DMS79 (cell line): ENCODE data around the gene SLC28A1.
"Not testable (repeated sequence)": the region's sequence is repeated elsewhere in the genome, so short reads cannot be mapped to it uniquely, and the experiment has no call there.

Experiments
- DNase-seq: peaks from one replicate; lab custom pipeline; 2025; lab: John Stamatoyannopoulos, UW

The SLC28A1 gene

DNA sequence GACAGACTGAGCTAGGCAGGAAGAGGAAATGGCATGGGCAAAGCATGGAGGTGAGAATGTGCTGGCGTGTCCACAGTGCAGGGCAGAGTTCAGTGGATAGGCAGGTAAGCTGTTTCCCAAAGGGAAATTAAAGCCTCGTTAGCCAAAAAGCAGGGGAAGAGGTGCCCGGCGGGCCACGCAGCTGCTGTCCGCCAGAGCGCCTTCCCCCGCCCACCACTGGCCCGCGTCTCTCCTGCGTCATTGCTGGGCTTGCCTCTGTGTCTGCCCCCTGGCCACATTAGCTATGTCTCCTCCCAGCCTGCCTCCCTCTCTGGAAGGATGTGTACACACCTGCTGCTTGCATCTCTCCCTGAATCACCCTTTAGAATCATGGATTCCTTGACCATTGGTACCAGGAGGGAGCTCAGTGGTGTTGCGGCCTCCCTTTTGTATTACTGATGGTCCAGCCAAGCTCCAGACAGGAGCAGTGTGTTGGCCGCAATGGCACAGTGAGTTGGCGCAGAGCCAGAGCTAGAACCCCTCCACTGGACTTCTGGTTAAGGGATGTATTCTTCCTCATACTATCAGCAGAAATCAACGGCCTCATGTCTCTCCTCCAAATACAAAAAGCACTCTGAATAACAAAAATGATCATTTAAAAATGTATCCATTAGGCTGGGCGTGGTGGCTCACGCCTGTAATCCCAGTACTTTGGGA, 26.6 kb downstream of the SLC28A1 start:
- DNase-seq = no peak

GRCh38 chr15:84911879-84912660, 27.6 kb downstream of the SLC28A1 start:
- no peak for DNase-seq

- DNase-seq = no peak
These were observed 28.9 kb downstream of the SLC28A1 start for GRCh38 chr15:84913360-84913723.

DNA sequence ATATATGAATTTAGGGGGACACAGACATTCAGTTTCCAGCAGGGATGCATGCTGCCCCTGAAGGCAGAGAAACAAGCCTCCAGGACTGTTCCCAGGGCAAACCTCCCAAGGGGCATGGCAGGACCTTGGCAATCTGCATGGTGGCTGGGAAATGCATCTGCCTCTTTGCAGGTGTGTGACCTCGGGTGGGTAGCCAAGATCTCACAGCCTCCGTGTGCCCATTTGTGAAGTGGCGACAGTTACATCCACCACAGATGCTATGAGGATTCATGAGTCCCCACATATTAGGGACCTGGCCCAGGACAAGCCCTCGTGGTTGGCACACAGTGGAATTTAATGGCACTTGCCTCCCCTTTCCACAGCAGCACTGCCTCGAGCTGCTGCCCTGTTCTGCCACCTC, 29.9 kb downstream of the SLC28A1 start:
- no peak for DNase-seq

- DNase-seq = peak; percentile 3
These were observed 30.6 kb downstream of the SLC28A1 start for GRCh38 chr15:84914909-84915605.

DNA sequence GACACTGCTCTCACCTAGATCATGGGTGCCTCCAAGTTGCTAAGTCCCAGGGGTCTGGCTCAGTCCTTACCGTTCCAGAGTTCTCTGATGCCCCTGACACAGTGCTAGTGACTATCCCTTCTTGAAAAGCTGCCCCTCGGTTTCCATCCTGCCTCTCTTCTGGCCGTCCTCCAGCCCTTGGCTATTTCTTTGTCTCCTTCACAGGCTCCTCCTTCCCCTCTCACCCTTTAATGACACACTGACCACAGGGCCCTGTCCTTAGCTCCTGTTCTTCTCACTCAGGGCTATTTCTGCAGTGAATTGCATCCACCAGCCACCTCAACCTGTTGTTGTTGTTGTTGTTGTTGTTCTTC, 31.1 kb downstream of the SLC28A1 start:
- DNase-seq = no peak

GRCh38 chr15:84917452-84917851, 33.0 kb downstream of the SLC28A1 start:
- DNase-seq = no peak

DNA sequence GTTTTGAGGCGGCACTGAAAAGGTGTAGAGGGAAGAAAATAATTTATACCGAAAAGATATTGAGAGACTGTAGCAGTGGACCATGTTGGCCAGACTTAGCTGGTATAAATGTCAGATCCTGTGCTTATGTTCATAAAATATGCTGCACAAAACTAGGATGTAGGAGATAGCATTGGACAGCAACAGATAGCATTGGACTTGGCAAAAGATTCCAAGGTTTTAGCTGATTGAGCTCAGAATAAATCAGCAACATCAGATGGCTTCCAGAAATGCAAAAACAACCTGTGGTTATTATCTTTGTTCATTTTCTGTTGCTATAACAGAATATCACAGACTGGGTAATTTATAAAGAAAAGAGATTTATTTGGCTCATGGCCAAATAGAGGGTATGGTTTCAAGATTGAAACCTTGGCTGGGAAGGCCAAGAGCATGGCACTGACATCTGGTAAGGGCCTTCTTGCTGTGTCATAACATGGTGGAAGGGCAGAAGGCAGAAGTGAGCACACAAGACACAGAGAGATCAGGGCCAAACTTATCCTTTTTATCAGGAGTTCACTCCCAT, 34.7 kb downstream of the SLC28A1 start:
- DNase-seq = no peak

DNA sequence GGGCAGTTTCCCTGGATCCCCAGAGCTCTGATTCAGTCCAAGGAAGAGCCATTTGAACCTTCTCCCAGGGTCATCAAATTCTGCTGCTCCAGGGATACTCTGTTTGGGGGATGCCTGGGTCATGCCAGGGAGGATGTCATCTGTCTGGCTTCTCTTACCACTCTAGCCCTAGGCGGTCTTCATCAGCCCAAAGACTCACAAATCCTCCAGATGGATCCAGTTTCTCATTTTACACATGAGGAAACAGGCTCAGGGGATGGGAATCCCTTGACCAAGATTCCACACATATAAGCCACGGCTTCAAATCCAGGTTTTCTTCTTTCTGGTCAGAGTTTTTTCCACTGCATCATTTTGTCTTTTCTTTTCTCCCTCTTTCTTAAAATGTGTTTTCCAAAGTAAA, 36.7 kb downstream of the SLC28A1 start:
- DNase-seq = no peak

- DNase-seq = no peak
These were observed 38.1 kb downstream of the SLC28A1 start for GRCh38 chr15:84922530-84922929.

DNA sequence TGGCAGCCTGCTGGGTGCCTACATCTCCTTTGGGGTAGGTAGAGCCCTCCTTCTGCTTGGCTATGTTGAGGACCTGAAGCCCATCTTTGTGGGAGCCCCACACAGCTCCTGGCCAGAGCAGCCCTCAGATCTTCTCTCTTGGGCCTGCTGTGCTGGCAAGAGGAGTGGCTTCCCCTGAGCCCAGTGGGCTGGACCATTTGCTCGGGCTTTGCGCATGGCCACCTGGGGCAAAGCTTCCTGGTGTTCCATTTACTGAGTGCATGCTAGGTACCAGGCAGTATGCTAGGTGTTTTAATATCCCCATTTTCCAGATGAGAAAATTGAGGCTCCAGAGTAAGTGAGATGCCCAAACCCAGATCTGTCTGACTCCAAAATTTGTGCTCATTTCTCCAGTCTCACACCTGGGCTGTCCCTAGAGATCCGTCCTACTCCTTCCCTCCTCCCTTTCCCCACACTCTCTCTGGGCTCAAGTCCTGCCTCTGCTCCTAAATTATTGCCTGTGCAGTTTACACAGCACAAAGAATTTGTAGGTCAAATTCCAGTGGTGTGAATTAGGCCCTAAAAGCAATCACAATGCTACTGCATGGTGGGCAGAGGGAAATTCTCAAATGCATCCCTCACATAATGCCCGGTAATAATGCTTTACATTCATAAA, 39.7 kb downstream of the SLC28A1 start:
- DNase-seq = no peak

GRCh38 chr15:84924821-84925569, 40.5 kb downstream of the SLC28A1 start:
- DNase-seq = not testable (repeated sequence)

DNA sequence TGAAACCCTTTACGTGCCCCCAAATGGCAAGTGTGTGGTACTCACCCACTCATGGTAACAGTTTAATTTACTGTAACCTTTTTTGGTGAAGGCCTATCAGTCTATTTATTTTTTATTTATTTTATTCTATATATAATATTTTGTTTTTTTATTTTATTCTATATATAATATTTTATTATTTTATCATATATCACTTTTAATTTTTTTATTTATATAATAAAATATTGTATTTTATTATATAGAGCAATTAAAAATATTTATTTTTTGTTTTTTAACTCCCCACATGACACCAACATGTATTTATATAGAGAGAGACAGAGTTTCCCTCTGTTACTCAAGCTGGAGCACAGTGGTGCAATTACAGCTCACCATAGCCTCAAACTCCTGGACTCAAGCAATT, 41.4 kb downstream of the SLC28A1 start:
- no peak for DNase-seq

DNA sequence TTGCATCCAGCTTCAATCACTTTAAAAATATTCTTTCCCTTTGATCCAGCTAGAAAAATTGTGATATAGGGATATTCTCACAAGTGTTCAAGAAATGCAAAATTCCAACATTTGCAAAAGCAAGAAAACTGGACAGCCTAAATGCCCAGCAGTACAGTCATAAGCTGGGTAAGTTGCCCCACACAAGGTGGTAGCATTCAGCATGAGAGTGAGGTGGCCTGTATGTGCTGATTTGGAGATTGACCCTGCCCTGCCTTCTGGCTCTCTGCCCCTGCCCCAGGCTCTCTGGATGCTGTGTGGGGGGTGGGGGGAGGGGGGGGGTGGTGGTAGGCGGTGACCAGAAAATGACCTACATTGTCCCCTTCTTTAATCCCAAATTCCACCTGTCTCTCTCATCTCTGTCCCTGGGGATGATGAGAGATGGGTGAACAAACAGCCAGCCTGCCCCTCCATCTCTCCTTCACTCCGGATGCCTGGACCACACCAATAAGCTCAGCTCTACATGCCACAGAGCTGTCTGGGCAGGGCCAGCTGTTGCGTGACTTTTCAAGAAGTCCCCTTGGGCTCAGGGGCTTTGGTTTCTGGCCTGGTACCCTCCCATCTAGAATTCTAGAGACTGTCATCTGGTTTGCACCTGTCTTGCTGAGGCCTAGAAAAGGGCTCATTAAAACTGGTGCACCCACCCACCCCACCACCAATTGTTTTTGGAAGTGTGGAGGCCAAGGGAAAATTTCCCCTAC, 42.2 kb downstream of the SLC28A1 start:
- no peak for DNase-seq

DNA sequence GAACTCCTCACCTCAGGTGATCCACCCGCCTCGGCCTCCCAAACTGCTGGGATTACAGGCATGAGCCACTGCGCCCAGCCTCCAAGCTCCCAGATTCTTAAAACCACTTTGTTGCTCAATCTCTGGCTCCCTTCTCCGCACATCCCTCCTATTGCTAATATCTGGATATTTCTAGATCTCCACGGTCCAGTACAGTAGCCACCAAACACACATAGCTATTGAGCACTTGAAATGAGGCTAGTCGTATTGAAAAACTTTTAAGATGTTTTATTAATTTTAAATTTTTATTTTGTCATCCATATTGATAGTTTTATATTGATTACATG, 44.3 kb downstream of the SLC28A1 start:
- DNase-seq = no peak

GRCh38 chr15:84929795-84930603, 45.5 kb downstream of the SLC28A1 start:
- DNase-seq = no peak

- no peak for DNase-seq
These were observed 50.7 kb downstream of the SLC28A1 start for GRCh38 chr15:84934942-84935729.

DNA sequence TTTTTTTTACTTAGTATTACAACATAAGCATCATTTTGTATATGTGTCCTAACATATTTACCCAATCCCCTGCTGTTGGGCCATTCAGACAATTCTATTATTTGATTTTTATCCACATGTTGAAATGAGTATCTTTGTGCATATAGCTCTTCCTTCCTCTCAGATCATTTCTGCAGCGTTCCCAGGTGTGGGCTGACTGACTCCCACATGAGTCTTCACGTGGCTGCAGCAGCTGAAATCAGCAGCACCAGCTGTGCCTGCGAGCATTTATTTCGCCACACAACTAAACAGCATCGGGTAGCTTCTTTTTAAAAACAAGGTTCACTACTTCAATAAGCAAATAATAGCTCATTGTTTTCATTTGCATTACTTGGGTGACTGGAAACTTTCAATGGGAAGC, 52.7 kb downstream of the SLC28A1 start:
- no peak for DNase-seq

DNA sequence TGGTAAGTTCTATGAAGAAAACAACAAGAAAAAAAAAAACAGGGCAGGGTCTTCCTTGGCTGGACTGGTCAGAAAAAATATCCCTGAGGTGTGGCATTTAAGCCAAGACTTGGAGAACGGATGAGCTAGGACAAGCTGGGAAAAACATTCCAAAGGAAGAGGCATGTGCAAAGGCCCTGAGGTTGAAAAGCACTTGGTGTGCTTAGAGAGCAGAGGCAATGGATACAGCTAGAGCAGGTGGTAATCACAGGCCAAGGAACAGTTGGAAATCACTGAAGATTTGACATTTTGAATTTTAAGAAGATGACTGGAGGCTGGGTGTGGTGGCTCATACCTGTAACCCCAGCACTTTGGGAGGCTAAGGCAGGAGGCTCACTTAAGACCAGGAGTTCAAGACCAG, 54.3 kb downstream of the SLC28A1 start:
- DNase-seq = no peak
